ENCODE measurements around the gene TRRAP.
"Not testable (repeated sequence)": the region's sequence is repeated elsewhere in the genome, so short reads cannot be mapped to it uniquely, and the experiment has no call there.

Gene TRRAP

GRCh38 chr7:98866765-98867164 lies 11.6 kb upstream of the TRRAP start:
- DNase-seq, result no peak

GRCh38 chr7:98868450-98868849 lies 9.9 kb upstream of the TRRAP start:
- no peak for DNase-seq

GRCh38 chr7:98869027-98869596 lies 9.2 kb upstream of the TRRAP start:
- no peak for DNase-seq

- no peak for DNase-seq
Measured at GRCh38 chr7:98869597-98870120, 8.7 kb upstream of the TRRAP start, which contains the start of gene TMEM130. Gene TMEM130 (minus strand): TSS chr7:98870014. CDS start chr7:98869861, 153 bp downstream.

DNA sequence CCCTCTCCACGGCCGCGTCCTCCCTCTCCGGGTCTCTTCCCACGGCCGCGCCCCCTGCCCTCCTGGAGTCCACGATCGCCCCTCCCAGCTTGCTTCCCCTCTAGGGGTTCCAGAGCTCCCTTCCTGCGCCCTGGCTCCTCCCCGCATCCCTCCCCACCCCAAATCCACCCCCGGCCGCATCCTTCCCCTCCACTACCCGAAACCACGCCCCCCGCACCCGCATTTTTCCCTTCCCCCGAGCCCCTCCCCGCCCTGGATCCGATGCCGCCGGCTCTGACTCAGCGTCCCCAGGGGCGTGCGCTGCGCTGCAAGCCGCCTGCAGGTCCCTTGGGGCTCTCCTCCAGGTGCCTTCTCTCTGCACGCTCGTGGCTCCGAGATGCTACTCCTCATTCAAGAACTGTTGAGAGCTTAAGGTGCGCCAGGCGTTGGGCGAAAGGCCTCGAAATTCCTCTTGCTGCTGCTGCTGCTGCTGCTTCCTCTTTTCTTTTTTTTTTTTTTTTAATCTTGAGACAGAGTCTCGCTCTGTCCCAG lies 8.1 kb upstream of the TRRAP start:
- peak; percentile 57 to 60 for DNase-seq

DNA sequence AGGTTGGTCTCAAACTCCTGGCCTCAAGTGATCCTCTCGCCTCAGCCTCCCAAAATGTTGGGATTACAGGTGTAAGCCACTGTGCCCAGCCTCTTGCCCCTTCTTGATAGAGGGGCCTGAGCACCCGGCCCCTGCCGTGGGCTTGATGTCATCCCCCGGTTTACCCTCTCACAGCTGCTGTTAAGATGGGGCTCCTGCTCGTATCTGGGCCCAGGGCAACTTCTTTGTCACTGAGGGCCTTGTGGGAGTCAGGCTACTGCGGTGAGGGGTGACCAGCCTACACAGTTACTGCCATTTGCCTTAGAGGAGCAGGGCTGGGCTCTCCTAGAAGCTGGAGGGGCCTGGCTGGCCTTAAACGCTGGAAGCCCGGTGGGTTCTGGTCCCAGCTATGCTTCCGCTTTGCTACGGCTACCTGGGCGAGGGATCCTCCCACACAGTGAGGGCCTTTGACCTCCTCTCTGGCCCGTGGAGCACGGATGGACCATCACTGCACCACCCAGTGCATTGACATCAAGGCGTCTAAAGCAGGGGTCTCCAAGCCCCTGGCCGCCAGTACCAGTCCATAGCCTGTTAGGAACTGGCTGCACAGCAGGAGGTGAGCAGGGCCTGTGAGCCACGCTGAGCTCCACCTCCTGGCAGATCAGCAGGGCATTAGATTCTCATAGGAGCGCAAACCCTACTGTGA lies 7.4 kb upstream of the TRRAP start:
- DNase-seq, result no peak

DNA sequence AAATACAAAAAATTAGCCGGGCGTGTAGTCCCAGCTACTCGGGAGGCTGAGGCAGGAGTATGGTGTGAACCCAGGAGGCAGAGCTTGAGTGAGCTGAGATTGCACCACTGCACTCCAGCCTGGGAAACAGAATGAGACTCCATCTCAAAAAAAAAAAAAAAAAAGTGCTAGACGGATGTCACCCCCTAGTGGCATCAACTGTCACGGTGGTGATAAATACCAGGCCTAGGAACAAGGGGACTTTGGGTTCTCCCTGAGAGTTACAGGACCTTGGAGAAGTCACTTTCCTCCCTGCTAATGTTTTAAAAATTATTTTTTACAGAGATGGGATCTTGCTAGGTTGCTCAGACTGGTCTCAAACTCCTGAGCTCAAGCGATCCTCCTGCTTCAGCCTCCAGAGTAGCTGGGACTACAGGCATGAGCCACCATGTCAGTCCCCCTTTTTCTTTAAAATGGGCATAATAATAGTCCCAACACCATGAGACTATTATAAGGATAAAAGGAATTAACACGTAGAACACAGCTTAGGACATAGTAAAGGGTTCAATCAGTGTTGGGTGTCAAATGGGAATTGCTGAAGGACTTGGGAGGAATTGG lies 5.9 kb upstream of the TRRAP start:
- DNase-seq, result peak in 1 of 2 donors; percentile 10

- DNase-seq, result not testable (repeated sequence)
Measured at GRCh38 chr7:98873610-98874009, 4.7 kb upstream of the TRRAP start.

DNA sequence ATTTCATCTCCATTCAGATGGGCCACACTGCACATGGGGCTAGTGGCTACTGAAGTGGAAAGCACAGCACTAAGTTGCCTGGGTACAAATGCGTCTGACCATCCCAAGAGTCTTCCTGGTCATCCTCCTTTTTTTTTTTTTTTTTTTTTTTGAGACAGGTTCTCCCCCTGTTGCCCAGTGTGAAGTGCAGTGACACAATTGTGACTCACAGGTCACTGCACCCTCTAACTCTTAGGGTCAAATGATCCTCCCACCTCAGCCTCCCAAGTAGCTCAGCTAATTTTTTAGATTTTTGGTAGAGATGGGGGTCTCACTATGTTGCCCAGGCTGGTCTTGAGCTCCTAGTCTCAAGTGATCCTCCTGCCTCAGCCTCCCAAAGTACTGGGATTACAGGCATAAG lies 3.4 kb upstream of the TRRAP start:
- no peak for DNase-seq

DNA sequence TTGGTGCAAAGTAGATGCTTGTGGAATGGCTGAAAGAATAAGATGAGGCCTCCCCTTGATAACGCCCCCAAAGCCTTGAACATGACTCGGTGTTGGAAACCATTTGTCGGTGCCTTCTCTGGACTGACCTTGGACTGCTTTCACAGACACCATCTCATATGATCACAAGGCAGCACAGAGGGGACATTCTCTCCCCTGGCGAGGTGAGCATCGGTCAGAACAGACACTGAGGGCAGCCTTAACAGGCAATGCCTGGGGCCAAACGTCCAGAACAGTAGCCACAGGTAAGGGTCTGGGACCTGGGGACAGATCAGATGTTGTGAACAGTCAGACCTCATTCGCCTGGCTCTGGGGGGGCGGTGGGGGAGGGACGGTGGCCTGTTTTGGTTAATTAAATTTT lies 2.8 kb upstream of the TRRAP start:
- no peak for DNase-seq

GRCh38 chr7:98877146-98877545 lies 1.2 kb upstream of the TRRAP start:
- DNase-seq, result no peak

- DNase-seq, result no peak
Measured at GRCh38 chr7:98877692-98878364, 504 bp upstream of the TRRAP start.

DNA sequence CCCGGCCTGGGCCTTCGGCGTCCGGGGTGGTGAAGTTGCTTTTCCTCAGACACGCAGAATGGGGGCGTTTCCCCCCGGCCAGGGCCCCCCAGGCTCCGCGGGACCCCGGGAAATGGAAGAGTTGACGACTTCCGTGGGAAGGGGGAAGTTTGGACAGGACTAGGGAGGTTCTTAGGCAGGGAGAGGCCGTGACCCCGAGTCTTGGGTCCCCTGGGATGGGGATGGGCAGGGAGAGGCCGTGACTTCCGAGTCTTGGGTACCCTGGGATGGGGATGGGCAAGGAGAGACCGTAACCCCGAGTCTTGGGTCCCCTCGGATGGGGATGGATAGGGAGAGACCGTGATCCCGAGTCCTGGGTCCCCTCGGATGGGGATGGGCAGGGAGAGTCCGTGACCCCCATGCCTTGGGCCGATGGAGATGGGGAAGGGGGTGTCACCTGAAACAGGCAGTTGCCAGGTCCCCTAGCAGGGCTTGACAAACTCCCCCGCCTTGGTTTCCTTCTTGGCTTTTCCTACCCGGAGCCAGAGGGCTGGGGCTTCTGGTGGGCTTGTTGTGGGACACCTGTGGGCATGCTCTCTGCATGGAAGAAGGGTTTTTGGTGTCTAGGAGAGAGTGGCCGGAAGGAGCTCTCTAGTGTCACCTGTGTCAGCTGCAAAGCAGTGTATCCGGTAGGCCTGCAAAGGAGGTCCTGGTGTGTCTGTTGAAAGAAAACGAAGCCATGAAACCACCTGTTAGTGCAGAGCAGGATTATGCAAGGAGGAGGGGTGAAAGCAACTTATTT lies 1.1 kb downstream of the TRRAP start:
- peak; percentile 29 to 40 for DNase-seq

GRCh38 chr7:98879979-98880315 lies 1.6 kb downstream of the TRRAP start:
- DNase-seq, result no peak

GRCh38 chr7:98880485-98880884 lies 2.2 kb downstream of the TRRAP start:
- no peak for DNase-seq

DNA sequence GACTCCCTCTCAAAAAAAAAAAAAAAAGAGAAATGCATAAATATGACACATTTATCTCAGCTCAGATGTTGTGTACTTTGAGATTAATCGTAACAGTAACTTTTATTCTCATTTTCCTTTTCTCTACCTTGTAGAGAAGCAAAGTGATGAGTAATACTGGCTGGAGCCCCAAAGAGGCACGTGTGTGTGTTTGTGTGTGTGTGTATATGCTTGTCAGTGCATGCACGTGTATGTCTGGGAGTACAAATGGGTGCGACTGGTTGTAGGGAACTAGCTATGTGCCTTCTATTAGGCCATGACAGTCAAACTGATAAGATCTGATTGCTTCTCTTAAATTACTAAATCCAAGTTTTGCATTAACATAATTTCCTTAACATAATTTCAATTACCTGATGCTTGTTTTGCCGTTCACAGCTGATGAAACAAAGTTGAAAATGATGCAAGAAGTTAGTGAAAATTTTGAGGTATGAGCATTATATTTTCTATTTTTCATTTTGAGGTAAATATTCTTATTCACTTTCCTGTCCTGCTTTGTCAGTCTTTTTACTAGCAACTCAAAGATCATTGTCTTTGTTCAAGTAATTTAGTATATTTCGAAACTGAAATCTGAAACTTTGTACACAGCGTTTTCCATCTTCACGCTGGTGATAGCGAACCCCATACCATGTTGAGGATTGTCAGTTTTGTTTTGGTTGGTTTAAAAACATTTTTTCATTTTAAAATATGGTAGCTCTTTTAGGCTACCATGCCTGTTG lies 3.4 kb downstream of the TRRAP start:
- no peak for DNase-seq

DNA sequence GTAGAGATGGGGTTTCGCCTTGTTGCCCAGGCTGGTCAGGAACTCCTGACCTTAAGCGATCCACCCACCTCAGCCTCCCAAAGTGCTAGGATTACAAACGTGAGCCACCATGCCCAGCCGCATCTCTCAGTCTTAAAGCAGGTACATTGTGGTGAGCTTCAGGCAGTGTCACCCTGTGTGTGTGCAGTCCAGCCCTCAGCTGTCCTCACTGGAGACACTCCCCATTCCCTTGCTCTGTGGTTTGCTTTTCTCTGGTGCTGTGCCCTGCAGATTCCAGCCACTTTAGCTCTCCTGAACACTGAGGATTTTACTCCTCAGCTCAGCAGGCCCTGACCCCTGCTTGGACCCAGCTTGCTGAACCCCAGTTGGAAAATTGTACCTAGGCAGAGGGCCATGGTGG lies 6.1 kb downstream of the TRRAP start:
- no peak for DNase-seq

DNA sequence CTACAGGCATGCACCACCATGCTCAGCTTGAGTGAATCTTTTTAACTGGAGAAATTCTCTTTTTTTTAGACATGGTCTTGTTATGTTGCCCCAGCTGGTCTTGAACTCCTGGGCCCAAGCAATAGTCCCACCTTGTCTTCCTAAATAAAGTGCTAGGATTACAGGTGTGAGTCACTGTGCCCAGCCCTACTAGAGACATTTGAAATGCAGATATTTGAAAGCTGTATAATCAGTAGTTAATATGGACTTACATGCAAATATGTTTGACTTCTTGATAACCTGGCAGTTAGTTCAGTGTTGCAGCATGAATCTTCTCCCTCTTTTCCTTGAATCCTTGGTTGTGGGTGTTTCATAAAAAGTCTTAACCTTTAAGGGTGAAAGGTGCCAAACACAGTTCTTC lies 8.7 kb downstream of the TRRAP start:
- no peak for DNase-seq

DNA sequence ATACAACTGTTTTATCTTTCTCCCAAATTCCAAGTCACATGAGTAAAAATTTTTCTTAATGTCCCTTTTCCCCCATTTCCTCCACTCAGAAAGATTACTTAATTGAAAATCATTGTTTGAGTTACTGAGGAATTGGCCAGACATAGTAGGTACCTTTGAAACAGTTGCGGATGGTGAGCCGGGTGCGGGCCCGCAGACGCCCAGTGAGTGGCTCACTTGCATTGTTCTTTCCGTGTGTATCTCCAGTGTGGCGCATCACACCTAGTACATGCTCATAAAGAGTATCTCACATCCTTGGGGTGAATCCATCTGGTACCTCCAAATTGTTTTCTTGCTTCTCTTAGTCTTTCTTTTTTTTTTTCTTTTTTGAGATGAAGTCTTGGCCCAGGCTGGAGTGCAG lies 14.3 kb downstream of the TRRAP start:
- DNase-seq, result no peak

- DNase-seq, result no peak
Measured at GRCh38 chr7:98899816-98900215, 21.5 kb downstream of the TRRAP start.

- no peak for DNase-seq
Measured at GRCh38 chr7:98900815-98901214, 22.5 kb downstream of the TRRAP start.

GRCh38 chr7:98902523-98902922 lies 24.2 kb downstream of the TRRAP start:
- no peak for DNase-seq

All from stimulated activated CD4-positive, alpha-beta T cell treated with anti-CD3 and anti-CD28 coated beads, Interleukin-2, amount 100 ng/mL, for 48 hours (primary cell).